HepG2 (cell line): ENCODE results near the gene AP1G1. TPM values are rescaled to one million over a fixed set of nuclear protein-coding genes. Genes with fewer than 3 reads are reported as not detected.

Experiments
- SMAD3 ChIP-seq: sonication (generic); formaldehyde crosslinking; IDR thresholded peaks from 2 replicates; pipeline ENCODE4 v1.4.0; 2020; ENCODE audit warnings: missing genetic modification reagents
- XRCC5 ChIP-seq: fragments of 200-400 bp; formaldehyde crosslinking; optimal IDR thresholded peaks from 2 replicates; pipeline ENCODE3; 2017; ENCODE audit warnings: mild to moderate bottlenecking, low read length
- ZNF30 ChIP-seq: sonication (generic); formaldehyde crosslinking; IDR thresholded peaks from 2 replicates; pipeline ENCODE4 v1.5.0; 2020; ENCODE audit warnings: mild to moderate bottlenecking, missing genetic modification reagents
- ZNF543 ChIP-seq: sonication (generic); formaldehyde crosslinking; IDR thresholded peaks from 2 replicates; pipeline ENCODE4 v1.4.0; 2020; ENCODE audit warnings: mild to moderate bottlenecking, missing genetic modification reagents
- ZNF552 ChIP-seq: sonication (generic); formaldehyde crosslinking; IDR thresholded peaks from 2 replicates; pipeline ENCODE4 v1.9.0; 2022; ENCODE audit warnings: missing genetic modification reagents, mild to moderate bottlenecking, borderline replicate concordance
- ZNF589 ChIP-seq: sonication (generic); formaldehyde crosslinking; conservative IDR thresholded peaks from 2 replicates; pipeline ENCODE4 v1.8.0; 2022; ENCODE audit warnings: mild to moderate bottlenecking, moderate library complexity, missing genetic modification reagents
- ZNF766 ChIP-seq: sonication (generic); formaldehyde crosslinking; IDR thresholded peaks from 2 replicates; pipeline ENCODE4 v1.5.0; 2020; ENCODE audit warnings: missing genetic modification reagents, borderline replicate concordance
- ZNF781 ChIP-seq: sonication (generic); formaldehyde crosslinking; IDR thresholded peaks from 2 replicates; pipeline ENCODE4 v1.5.1; 2020; ENCODE audit warnings: borderline replicate concordance, mild to moderate bottlenecking, missing genetic modification reagents; ENCODE audit errors: not compliant biosample characterization
- ZNF782 ChIP-seq: sonication (generic); formaldehyde crosslinking; IDR thresholded peaks from 2 replicates; pipeline ENCODE4 v1.4.0; 2020; ENCODE audit warnings: missing genetic modification reagents, mild to moderate bottlenecking, borderline replicate concordance
- ZNF879 ChIP-seq: sonication (generic); formaldehyde crosslinking; IDR thresholded peaks from 2 replicates; pipeline ENCODE4 v1.8.1; 2023; ENCODE audit warnings: missing genetic modification reagents
- polyA plus RNA-seq, 8 experiments: library from polyadenylated mRNA; depleted of rRNA in 3 of 8; stranded (reverse) in 7 of 8; unstranded in 1 of 8; fragments of >200 nt; fragmentation: Illumina TruSeq in 4 of 8; extraction: Trizol in 4 of 8; gene quantifications; 2 replicates each; pipeline versions ENCODE4 v1.2.1 to v1.2.3, GENCODE V29; 2011 to 2016; ENCODE audit warnings: low read depth in 4 of 8, missing spikeins in 1 of 8, mixed read lengths in 1 of 8; ENCODE audit not compliant: insufficient read depth in 1 of 8
- total RNA-seq, 5 experiments: library from RNA; depleted of rRNA; stranded (reverse); fragments of >200 nt; fragmentation: Illumina TruSeq; extraction: Trizol; gene quantifications; 2 replicates each; pipeline ENCODE4 v1.2.3, GENCODE V29; 2016; ENCODE audit warnings: low read depth in 1 of 5
- TF ChIP-seq, protein P1 (sequence below): sonication (generic); formaldehyde crosslinking; IDR thresholded peaks from 2 replicates; pipeline ENCODE4 v1.4.0; 2020; ENCODE audit warnings: missing genetic modification reagents
- TF ChIP-seq, protein P2 (sequence below): sonication (generic); formaldehyde crosslinking; IDR thresholded peaks from 2 replicates; pipeline ENCODE4 v1.4.0; 2020; ENCODE audit warnings: missing genetic modification reagents
- TF ChIP-seq, protein P3 (sequence below): sonication (generic); formaldehyde crosslinking; conservative IDR thresholded peaks from 2 replicates; pipeline ENCODE4 v1.8.1; 2023; ENCODE audit warnings: missing genetic modification reagents
- TF ChIP-seq, protein P4 (sequence below): sonication (generic); formaldehyde crosslinking; IDR thresholded peaks from 2 replicates; pipeline ENCODE4 v1.4.0; 2020; ENCODE audit warnings: mild to moderate bottlenecking, missing genetic modification reagents
- TF ChIP-seq, protein P5 (sequence below): IDR thresholded peaks from 2 replicates; pipeline ENCODE4 v1.6.1; 2016; ENCODE audit warnings: missing compliant biosample characterization, missing genetic modification reagents, borderline replicate concordance
- TF ChIP-seq, protein P6 (sequence below): sonication (generic); formaldehyde crosslinking; IDR thresholded peaks from 2 replicates; pipeline ENCODE4 v1.5.1; 2020; ENCODE audit warnings: mild to moderate bottlenecking, missing genetic modification reagents, moderate library complexity
- TF ChIP-seq, protein P7 (sequence below): sonication (generic); formaldehyde crosslinking; conservative IDR thresholded peaks from 2 replicates; pipeline ENCODE4 v1.4.0; 2020; ENCODE audit warnings: missing genetic modification reagents

AP1G1 gene
- total and polyA plus RNA-seq, 2 of the 13 experiments (the other 11 are each of a cell fraction or from before 2014, with no cell fraction given), result 62.2 to 66.2 TPM

DNA sequence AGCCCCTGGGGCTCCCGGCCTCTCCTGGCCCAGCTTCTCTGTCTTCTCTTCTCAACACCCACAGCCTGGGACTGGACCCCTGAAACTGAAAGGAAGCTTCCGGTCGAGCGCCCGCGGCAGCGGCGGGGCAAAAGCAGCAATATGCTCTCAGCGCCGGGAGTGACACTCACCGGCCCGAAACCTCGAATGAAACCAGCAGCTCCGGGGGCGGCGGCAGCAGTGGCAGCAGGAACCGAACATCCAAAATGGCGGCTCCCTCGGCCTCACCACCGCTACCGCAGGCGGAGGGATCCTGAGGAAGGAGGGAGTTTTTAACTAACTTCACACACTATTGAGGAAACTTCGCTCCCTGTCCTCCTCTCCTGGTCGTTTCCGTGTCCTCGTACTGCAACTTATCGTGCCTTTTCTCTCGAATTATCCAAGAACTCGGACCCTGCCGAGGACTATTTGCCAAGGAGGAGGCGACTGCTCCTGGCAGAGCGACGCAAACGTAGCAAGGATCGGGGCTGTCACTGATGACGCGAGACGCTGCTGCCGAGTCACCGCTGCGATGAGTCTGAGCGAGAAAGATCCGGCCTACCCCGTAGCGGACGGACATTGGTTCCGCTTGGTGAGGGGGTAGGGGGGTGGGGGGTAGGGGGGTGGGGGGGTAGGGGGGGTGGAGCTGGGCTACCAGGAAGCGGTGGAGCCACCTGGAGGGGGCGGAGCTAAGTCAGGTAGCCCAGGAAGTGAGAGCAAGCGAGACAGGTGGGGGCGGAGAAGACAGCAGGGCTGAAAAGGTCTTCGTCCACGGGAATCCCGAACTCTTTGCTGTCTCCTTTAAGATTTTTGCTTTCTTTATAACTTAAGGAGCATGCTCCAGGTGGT lies at the start of gene AP1G1 (continued):
- TF ChIP-seq, protein P1, sequence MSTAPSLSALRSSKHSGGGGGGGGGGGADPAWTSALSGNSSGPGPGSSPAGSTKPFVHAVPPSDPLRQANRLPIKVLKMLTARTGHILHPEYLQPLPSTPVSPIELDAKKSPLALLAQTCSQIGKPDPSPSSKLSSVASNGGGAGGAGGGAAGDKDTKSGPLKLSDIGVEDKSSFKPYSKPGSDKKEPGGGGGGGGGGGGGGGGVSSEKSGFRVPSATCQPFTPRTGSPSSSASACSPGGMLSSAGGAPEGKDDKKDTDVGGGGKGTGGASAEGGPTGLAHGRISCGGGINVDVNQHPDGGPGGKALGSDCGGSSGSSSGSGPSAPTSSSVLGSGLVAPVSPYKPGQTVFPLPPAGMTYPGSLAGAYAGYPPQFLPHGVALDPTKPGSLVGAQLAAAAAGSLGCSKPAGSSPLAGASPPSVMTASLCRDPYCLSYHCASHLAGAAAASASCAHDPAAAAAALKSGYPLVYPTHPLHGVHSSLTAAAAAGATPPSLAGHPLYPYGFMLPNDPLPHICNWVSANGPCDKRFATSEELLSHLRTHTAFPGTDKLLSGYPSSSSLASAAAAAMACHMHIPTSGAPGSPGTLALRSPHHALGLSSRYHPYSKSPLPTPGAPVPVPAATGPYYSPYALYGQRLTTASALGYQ, result peak; percentile 70; the same call in 1 of the 2 replicates
- TF ChIP-seq, protein P2, sequence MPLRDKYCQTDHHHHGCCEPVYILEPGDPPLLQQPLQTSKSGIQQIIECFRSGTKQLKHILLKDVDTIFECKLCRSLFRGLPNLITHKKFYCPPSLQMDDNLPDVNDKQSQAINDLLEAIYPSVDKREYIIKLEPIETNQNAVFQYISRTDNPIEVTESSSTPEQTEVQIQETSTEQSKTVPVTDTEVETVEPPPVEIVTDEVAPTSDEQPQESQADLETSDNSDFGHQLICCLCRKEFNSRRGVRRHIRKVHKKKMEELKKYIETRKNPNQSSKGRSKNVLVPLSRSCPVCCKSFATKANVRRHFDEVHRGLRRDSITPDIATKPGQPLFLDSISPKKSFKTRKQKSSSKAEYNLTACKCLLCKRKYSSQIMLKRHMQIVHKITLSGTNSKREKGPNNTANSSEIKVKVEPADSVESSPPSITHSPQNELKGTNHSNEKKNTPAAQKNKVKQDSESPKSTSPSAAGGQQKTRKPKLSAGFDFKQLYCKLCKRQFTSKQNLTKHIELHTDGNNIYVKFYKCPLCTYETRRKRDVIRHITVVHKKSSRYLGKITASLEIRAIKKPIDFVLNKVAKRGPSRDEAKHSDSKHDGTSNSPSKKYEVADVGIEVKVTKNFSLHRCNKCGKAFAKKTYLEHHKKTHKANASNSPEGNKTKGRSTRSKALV (CRISPR knock-in tag), result peak; percentile 71
- TF ChIP-seq ZNF543 (peak; percentile 61; the same call in 1 of the 2 replicates), ZNF552 (no peak), ZNF766 (CRISPR knock-in tag) (peak; percentile 39; the same call in 1 of the 2 replicates), ZNF782 (no peak), SMAD3 (CRISPR knock-in tag) (peak; percentile 95), ZNF781 (CRISPR knock-in tag) (peak; percentile 74), ZNF589 (CRISPR knock-in tag) (peak; percentile 82; the same call in 1 of the 2 replicates), ZNF879 (CRISPR knock-in tag) (no peak), ZNF30 (no peak), XRCC5 (peak; percentile 81)
- TF ChIP-seq, protein P3, sequence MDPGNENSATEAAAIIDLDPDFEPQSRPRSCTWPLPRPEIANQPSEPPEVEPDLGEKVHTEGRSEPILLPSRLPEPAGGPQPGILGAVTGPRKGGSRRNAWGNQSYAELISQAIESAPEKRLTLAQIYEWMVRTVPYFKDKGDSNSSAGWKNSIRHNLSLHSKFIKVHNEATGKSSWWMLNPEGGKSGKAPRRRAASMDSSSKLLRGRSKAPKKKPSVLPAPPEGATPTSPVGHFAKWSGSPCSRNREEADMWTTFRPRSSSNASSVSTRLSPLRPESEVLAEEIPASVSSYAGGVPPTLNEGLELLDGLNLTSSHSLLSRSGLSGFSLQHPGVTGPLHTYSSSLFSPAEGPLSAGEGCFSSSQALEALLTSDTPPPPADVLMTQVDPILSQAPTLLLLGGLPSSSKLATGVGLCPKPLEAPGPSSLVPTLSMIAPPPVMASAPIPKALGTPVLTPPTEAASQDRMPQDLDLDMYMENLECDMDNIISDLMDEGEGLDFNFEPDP, result no peak
- TF ChIP-seq, protein P4, sequence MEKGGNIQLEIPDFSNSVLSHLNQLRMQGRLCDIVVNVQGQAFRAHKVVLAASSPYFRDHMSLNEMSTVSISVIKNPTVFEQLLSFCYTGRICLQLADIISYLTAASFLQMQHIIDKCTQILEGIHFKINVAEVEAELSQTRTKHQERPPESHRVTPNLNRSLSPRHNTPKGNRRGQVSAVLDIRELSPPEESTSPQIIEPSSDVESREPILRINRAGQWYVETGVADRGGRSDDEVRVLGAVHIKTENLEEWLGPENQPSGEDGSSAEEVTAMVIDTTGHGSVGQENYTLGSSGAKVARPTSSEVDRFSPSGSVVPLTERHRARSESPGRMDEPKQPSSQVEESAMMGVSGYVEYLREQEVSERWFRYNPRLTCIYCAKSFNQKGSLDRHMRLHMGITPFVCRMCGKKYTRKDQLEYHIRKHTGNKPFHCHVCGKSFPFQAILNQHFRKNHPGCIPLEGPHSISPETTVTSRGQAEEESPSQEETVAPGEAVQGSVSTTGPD (CRISPR knock-in tag), result peak; percentile 74; the same call in 1 of the 2 replicates
- TF ChIP-seq, protein P5, sequence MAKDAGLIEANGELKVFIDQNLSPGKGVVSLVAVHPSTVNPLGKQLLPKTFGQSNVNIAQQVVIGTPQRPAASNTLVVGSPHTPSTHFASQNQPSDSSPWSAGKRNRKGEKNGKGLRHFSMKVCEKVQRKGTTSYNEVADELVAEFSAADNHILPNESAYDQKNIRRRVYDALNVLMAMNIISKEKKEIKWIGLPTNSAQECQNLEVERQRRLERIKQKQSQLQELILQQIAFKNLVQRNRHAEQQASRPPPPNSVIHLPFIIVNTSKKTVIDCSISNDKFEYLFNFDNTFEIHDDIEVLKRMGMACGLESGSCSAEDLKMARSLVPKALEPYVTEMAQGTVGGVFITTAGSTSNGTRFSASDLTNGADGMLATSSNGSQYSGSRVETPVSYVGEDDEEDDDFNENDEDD, result peak; percentile 59; the same call in 1 of the 2 replicates
- TF ChIP-seq, protein P6, sequence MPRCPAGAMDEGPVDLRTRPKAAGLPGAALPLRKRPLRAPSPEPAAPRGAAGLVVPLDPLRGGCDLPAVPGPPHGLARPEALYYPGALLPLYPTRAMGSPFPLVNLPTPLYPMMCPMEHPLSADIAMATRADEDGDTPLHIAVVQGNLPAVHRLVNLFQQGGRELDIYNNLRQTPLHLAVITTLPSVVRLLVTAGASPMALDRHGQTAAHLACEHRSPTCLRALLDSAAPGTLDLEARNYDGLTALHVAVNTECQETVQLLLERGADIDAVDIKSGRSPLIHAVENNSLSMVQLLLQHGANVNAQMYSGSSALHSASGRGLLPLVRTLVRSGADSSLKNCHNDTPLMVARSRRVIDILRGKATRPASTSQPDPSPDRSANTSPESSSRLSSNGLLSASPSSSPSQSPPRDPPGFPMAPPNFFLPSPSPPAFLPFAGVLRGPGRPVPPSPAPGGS (CRISPR knock-in tag), result no peak; the same call in 1 of the 2 replicates
- TF ChIP-seq, protein P7, sequence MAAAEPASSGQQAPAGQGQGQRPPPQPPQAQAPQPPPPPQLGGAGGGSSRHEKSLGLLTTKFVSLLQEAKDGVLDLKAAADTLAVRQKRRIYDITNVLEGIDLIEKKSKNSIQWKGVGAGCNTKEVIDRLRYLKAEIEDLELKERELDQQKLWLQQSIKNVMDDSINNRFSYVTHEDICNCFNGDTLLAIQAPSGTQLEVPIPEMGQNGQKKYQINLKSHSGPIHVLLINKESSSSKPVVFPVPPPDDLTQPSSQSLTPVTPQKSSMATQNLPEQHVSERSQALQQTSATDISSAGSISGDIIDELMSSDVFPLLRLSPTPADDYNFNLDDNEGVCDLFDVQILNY, result peak; percentile 70; the same call in 1 of the 2 replicates
